Activated CD4-positive, alpha-beta T cell treated with anti-CD3 and anti-CD28 coated beads for 1 hour (primary cell): ENCODE results near the gene CORO7.
"Not testable (repeated sequence)": the region's sequence is repeated elsewhere in the genome, so short reads cannot be mapped to it uniquely, and the experiment has no call there.

Source experiments
- DNase-seq: peaks from one replicate; pipeline ENCODE4 v3.0.0-alpha.2; 2020

Gene CORO7

DNA sequence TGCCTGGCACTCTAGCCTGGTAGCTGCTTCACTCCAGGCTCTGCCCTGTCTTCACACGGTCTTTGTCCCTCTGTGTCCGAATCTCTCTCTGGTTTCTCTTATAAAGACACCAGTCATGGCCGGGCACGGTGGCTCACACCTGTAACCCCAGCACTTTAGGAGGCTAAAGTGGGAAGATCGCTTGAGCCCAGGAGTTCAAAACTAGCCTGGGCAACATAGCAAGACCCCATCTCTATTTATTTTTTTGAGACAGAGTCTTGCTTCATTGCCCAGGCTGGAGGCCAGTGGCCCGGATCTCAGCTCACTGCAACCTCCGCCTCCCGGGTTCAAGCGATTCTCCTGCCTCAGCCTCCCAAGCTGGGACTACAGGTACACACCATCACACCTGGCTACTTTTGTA lies 82.7 kb downstream of the CORO7 start:
- not testable (repeated sequence) for DNase-seq

DNA sequence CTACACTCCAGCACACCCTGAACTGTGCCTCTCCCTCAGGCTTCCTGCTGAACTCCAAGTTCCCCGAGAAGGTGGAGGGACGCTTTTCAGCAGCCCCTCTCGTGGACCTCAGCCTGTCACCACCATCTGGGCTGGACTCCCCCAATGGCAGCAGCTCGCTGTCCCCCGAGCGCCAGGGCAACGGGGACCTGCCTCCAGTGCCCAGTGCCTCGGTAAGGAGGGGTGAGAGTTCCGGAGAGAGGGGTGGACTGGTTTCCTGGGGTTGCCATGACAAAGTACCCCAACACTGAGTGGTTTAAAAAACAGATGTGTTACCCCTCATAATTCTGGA lies 83.1 kb downstream of the CORO7 start:
- DNase-seq = no peak

DNA sequence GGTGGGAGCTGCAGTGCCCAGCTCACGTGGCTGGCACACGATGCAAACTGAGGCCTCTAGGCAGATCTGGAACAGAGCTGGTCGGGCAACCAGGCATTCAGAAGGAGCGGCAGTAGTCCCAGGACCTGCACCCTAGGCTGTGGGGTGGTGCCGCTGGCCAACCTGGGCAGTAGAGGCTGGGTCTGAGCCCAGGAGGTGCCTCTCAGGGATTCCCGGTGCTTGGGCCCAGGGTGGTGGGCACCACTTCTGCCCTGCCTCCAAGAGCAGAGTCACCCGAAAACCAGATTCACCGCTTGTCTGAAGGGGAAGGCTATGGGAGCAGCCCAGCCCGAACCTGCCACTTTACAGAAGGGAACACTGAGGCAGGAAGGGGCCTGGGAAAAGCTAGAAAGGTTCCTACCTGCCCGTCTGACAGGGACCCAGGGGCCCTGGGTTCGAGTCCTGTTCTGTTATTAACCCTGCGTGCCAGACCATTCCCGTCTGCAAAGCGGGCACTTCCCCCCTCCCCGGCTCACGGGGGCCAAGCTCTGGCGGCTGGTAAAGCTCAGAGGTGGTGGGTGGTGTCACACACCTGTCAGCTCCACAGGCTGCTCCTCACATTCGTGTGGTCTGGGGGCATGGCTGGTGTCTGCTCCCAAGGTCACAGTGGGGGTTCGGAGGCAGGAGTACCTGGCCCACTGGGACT lies 83.6 kb downstream of the CORO7 start:
- DNase-seq = no peak

DNA sequence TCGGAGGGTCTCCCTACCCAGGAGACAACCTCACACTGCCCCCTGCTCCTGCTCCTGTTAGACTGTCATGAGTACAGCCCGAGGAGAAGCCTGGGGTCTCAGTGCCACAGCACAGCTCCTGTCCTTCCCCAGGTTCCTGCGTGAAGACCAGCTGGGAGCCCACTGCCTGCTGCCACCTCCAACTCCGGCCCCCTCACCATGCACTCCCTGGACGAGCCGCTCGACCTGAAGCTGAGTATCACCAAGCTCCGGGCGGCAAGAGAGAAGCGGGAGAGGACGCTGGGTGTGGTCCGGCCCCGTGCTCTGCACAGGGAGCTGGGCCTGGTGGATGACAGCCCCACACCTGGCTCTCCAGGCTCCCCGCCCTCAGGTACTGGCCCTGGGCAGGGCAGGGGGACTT lies 84.3 kb downstream of the CORO7 start:
- no peak for DNase-seq

DNA sequence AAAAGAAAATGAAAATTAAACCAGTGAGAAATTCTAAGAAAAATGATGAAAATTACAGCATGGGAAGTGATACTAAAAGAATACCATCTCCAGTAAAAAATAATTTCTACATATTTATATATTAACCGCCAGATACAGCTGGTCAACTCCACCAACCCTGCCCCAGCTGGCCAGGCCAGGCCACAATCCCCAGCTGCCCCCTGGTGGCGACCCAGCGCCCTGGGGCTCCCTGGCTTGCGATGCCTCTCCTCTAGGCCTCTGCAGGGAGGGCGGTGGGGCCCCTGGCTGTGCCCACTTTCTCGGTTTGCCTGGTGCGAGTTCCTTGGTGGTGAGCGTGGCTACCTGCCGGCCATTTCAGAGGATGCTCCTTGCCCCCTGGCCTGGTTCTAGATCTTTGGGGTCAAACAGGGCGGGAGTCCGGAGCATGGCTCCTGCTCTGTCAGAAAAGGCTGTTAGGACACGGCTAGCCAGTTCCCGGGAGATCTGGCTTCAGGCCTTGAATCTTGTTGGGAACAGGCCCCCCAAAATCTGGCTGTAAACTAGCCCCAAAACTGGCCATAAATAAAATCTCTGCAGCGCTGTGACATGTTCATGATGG lies 86.0 kb downstream of the CORO7 start:
- DNase-seq = peak; percentile 57

DNA sequence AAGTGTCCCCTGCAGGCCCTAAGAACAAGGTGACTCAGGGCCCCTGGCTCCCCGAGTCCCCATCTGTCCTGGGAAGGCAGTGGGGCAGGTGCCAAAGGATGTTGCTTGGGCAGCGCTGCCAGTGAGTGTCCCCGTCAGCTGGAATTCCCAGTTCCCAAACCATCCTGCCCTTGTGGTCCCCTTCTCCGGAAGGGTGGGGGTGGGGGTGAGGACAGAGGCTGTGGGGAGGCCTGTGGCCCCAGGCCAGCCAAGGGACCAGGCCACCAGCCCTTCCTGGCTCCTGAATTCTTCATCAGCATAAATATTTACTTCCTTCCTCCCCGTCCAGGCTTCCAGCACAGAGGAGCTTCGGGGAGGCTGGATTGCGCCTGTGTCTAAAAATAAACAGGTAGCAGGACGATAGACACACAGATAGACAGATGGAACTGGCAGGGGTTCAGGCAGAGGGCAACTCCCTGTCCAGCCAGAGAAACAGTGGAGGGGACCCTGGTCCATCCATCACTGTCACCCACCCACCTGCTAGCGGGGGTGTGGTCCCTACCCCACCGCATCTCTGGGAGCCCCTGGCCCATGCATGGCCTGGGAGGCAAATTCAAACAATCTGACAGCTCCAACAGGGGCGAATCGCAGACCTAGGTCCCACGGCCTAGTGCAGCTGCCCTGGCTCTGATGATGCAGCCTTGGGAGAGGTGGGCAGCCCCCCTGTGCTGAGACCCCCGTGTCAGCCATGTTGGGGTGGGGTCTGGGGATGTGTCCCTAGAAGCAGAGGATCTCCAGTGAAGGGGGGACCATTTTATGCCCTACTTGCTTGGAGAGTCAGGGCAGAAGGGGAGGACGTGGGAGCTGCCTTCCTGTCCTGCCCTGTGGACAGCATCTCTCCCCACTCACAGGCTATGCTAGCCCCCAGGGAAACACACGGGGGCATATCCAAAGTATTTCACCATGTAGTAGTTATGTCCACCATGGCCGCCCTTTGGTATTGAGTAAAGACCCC lies 87.3 kb downstream of the CORO7 start:
- no peak for DNase-seq

DNA sequence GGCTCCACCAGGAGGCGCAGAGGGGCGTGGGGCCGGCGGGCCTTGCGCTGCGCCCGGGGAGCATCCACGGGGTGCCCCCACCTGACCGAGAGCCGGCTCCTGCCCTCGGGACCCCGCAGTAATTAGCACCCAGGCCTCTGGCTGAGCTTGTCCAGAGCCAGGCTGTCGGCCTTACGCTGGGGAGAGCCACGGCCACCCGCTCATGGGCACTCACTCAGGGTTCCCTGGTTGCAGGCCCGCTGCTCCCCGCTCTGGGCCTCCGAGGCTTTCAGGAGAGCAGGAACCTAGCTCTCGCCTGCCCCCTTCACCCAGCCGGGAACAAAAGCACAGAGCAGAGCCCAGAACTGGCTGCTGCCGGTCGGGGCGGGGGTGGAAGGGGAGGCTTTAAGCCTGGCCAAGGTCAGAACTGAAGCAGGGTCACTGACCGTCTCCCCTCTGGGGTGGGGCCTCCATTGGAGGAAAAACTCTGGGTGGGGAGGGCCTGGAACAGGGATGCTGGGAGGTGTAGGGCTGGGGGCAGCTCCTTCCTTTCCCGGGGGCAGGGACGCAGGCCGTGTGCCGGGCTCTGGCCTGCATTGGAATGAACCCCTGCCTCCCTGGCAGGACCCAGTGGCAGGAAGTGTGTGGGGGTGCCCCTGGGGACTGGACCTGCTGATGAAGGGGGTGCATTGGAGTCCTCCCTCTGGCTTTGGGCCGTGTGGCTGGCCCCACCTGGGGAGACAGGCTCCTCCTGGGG lies 88.2 kb downstream of the CORO7 start:
- DNase-seq = peak; percentile 44

DNA sequence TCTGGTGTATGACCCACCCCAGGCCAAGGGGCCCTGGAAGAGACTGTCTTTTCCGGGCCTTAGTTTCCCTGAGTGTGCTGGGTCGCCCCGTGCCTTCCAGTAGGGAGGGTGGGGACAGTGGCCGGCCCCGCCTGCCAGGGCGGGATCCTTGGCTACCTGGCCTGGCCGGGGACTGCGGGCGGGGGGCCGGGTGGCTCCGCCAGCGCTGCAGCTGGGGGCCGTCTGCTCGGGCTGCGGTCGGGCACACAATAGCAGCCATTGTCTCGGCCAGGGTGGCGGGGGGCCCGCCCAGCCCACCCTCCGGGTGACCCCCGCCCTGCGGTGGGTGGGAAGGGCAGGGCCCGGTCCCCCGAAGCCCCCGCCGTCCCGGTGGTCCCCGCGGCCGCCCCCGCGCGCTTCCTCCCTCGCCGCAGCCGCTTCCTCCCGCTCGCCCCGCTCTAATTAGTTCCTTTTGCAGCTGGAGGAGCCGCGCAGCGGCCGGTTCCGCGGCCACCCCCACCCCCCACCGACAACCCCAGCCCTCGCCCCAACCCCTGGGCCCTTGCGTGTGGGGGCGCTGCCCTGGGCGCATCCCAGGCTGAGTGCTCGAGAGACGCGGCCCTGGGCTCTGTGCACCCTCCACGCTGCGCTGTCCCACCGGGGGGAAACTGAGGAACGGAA lies 88.9 kb downstream of the CORO7 start:
- no peak for DNase-seq

DNA sequence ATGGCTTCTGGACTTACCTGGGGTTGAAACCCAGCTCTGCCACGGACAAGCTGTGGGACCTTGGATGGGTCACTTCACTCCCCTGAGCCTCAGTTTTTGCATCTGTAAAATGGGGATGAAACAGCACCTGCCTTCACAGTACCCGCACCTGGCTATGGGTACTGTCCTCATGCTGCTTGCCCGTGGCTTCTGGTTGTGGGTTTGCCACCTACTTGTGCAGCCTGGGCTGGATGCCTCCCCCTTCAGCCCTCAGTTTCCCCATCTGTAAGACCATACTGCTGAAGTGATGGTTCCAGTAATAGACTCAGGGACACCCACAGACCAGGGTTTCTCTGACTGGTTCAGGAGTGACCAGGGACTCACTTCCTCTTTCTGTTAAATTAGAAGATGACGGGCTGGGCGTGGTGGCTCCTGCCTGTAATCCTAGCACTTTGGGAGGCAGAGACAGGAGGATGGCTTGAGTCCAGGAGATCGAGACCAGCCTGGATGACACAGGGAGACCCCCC lies 91.1 kb downstream of the CORO7 start:
- no peak for DNase-seq

DNA sequence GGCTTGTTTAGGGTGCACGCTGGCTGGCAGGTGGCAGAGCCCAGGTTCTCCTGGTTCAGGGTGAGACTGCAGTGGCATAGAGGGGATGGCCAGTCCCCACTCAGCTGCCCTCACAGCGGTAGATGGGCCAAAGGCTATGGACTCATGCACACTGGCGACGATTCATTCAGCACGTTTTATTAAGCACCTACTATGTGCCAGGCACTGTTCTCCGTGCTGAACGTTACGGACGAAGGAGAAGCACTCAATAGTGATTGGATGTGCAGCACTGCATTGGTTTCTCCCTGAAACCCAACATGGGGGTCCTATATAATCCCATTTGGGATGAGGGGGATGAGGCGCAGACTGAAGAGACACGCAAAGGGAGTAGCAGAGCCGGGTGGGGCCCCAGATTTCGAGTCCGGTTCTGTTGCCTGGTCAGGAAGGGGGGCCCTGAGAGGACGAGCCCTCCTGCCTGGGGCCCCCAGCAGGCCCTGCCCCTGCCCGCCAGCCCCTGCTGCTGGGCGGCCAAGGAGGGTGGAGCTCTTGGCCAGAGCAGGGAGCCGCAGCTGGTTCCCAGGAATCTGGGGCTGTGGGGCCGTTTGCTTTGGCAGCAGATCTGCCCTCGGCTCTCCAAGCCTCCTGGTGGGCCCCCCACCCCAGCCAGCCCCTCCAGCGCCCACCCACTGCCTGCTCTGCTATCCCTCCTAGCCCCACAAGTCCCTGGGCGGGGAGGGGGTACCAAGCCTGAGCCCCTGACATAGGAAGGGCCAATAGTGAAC lies 91.7 kb downstream of the CORO7 start:
- no peak for DNase-seq

DNA sequence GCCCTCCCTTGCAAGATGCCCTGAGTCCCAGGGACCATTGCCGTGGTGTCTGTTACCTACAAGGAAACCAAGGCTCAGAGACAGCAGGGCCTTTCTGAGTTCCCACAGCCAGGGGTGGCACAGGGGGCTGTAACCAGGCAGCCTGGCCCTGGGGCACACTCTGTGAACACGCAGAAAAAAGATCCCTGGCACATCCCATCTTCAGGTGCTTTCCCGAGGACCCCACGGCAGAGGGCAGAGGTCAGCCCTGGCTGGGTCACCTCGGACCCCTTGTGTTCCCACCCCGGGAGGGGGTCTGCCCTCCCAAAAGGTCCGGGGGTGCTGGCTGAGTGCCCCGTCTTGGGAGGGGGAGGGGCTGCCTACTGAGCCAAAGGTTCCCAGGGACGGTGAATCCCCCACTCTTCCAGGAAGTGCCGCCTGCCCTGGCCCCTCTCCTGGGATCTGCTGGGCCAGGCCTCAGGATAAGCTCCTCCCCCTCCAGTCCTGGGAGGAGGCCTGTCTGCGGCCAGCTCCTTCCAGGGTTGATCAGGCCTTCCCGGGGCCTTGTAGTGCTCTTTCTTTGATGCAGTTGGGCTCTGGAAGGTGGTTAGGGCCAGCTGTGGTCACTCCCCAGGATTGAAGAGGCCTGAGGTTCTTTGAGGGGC lies 92.4 kb downstream of the CORO7 start:
- DNase-seq = no peak

DNA sequence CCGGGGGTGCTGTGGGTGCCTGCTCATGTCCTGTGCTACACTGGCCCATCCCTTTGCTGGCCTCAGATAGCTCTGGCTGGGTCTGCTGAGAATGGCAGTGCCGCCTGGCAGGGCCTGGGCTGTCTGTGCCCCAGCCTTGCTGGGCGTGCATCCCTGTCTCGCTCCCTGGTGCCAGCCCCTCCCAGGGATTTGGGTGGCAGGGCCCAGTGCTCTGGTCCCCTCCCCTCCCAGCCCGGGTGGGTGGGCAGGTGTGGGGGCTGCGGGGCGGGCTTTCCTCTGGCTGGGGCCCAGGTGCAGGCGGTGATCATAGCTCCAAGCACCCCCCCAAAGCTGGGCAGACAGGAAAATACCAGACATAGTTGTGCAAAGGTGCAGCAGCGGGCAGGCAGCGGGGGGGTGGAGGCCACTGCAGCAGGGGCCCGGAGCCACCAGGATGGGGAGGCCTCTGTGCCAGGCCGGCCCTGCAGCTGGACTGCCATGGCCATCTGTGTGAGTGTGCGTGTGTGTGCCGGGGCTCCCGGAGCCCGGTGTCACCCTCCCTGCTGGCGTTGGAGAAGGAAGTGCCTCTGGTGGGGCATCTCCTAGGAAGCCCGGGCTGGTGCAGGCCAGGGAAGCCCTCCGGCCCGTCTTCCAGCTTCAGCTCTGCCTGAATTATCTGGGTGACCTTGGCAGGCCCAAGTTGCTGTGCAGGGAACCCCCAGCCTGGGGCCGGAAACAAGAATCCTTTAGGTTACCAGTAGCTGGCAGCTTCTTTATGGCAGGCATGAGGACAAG lies 93.1 kb downstream of the CORO7 start:
- DNase-seq = no peak

DNA sequence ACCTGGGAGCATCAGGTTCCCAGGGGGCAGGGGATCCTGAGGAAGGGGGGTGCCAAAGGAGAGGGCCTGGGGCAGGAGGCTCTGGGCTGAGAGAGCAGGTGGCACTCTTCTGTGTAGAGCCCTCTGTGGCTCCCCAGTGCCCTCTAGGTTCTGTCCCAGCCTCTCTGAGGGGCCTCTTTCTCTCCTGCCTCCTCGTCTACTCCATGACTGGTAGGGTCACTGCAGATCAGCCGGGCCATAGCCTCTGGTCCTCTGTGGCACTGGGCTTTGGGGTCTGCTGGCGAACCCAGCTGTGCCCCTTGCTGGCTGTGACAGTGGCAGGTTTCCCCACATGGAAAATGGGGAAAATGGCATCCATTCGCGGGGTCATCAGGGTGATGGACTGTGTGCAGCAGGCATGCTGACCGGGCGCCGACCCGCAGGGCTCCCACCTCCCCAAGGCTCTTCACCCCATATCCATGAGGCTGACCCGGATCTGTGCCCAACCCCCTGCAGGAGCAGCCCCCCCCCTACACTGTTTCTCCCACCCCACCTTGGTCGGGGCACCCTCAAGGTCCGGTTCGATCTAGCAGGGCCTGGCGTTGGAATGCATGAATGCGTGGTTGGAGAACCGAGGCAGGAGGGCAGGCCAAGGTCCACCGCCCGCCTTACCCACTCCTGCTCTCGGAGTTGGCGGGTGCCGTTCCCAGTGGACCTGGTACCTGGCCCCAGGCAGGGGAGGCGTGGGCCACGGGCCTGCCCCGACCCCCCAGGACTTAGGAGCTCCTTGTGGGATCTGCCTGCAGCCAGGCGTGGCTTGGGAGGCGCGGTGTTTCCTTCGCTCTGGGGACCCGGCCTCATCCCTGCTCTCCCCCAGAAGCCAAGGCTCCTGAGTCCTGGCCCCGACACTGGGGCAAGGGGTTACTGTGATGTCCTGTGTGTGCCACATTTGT lies 94.0 kb downstream of the CORO7 start:
- DNase-seq = no peak

DNA sequence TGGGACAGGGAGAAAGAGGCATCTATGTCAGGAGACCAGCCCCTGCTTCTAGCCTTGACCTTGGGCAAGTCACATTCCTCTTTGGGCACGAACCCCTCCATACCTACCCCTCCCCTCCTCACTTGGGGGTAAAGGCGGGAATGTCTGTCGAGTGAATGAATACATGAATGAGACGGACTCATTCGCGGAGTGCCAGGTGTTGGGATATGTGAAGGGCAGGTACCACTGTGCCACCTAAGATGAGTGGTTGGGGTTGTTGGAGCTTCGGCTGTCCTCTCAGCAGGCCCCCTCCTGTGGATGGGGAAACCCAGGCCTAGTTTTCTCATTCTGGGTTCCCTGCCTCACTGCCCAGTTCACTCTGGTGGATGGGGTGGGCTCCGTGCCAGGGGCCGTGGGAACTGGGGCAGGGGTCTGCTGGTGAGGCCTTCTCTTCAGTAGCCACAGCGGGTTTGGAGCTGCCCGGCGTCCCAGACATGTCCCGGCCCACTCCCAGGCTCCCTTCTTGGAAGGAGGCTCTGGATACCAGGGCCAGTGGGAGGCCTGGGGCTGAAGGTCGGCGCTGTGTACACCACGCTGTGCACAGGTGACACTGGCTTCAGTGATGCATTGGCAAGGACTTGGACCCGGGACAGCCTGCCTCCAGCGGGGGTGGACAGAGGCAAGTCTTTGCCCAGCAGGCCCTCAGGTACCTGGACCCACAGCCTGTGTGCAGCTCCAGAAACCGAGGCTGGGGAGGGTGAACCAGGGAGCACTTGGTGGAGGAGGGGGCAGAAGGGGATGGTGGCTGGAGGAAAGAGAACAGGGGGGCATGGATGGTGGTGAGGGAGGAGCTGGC lies 94.9 kb downstream of the CORO7 start:
- DNase-seq = no peak

DNA sequence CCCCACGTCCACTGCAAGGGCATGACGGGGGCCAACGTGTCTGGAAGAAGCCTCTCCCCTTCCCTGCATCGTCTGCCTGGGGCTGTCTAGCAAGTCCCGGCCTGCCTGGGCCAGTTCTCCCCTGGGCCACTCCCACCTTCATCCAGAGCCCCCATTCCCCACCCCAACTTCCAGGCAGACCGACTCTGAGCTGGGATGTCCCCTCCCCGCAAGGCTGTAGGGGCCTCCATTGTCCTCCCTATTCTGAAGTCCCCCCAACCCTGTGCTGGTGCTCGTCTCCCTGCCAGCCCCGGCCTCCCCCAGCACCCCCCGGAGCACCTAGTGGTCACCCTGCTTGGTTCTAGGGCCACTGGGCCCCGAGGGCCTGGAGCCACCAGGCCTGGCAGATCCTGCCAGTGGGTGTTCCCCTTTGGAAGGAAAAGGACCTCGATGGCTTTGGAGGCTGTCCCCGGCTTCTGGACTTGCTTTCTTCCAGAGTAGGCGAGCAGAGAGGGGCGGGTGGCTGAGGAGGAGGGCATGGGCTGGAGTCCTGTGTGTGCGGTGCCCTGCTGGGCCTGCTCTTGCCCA lies 95.7 kb downstream of the CORO7 start:
- DNase-seq = no peak

DNA sequence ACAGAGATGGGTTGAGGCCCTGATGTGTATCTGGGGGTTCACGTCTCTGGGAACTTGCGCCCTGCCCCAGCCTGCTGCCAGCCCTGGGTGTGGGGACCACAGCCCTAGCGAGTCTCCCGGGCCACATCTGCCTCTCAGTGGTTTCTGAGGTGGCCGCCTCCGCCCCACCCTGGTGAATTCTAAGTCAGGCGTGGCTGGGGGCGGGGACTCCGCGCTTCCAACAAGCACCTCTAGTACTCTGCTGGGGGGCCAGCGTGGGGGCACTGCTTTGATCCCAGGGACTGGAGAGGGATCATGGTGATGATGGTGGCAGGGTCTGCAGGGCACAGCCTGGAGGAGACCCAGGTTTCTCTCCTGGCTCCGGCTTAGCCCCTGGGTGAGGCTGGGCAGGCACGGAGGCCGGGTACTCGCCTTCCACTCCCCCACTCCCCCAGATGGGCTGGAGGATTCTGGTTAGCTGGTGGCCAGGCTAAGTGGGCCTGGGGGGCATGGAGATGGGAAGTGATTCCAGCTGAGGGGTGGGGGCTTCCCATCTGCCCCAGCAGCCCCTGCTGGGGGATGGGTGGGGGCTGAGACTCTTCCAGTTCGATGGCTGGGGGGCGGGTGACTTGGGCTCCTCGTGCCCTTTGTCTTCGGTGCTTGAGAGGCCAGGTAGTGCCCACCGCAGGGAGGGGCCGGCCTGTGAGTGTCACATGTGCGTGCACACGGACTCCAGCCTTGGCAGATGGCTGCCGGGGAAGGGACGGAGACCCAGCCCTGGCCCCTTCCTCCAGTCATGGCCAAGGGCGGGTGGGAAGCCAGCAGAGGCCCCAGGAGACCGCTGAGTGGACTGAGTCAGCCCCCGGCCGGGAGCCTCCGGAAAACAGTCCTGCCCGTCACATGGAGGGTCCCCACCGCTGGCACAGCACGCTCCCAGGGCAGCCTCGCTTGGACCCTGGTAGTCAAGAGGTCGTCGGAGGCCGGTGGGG lies 96.7 kb downstream of the CORO7 start:
- DNase-seq = no peak

DNA sequence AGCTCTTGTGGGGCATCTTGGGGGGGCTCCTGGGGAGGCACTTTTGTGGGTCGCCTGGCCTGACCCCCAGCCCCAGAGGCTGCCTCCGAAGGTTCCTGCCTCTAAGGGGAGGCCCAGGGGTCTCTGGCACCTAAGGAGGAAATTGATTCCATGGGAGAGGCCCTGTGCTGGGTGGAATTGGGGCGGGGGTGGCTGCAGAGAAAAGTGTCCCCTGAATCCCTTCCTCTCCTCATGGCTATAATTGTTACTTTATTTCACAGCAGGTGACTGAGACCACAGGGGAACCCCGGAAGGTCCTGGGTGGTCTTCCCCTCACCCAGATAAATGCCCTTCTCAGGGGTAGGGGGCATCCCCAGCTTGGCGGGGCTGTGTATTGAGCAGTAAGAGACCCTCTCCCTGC lies 97.4 kb downstream of the CORO7 start:
- no peak for DNase-seq
